GM10248 (cell line): Measurements from ENCODE around the gene MCM8.

Experiments used
- CTCF ChIA-PET: fragments of 300-600 bp; sonication (Branson Sonifier 250); formaldehyde crosslinking; extraction: SDS; loops from one replicate; lab custom pipeline; 2021; ENCODE audit warnings: antibody characterized with exemption; lab: Yijun Ruan, JAX
- POLR2A ChIA-PET: fragments of 350-650 bp; sonication (Branson Sonifier 250); formaldehyde crosslinking; extraction: SDS; loops from one replicate; lab custom pipeline; 2020; ENCODE audit warnings: antibody characterized with exemption; lab: Yijun Ruan, JAX
- DNase-seq: peaks from one replicate; pipeline ENCODE4 v3.0.0; 2012; ENCODE audit errors: extremely low spot score
- TF ChIP-seq, protein P1 (sequence below): IDR thresholded peaks from 2 replicates; pipeline ENCODE4 v1.5.1; 2012; ENCODE audit warnings: mild to moderate bottlenecking, low read depth; ENCODE audit errors: extremely low read depth, missing control alignments, control extremely low read depth

MCM8 gene

DNA sequence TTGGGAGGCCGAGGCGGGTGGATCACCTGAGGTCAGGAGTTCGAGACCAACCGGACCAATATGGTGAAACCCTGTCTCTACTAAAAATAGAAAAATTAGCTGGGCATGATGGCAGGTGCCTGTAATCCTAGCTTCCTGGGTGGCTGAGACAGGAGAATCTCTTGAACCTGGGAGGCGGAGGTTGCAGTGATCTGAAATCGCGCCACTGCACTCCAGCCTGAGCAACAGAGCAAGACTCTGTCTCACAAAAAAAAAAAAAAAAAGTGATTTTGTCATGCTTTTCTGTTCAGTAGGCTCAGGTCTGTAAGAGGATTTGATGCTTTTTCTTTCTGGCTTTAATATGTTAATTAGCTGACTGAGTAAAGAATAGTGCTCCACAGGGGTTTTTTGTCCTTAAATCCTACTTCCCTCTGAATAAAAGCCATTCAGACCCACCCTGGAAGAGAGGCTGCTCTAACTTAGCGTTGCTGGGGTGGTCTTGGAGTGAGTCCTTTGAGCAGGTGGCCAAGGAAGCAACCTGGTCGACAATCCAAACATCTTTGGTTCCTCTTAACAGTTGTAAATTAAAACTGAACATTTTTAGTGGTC lies 19.0 kb downstream of the MCM8 start:
- CTCF ChIA-PET: no interaction called here
- POLR2A ChIA-PET: no interaction called here
- no peak for DNase-seq
- TF ChIP-seq, protein P1, sequence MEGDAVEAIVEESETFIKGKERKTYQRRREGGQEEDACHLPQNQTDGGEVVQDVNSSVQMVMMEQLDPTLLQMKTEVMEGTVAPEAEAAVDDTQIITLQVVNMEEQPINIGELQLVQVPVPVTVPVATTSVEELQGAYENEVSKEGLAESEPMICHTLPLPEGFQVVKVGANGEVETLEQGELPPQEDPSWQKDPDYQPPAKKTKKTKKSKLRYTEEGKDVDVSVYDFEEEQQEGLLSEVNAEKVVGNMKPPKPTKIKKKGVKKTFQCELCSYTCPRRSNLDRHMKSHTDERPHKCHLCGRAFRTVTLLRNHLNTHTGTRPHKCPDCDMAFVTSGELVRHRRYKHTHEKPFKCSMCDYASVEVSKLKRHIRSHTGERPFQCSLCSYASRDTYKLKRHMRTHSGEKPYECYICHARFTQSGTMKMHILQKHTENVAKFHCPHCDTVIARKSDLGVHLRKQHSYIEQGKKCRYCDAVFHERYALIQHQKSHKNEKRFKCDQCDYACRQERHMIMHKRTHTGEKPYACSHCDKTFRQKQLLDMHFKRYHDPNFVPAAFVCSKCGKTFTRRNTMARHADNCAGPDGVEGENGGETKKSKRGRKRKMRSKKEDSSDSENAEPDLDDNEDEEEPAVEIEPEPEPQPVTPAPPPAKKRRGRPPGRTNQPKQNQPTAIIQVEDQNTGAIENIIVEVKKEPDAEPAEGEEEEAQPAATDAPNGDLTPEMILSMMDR: no peak

DNA sequence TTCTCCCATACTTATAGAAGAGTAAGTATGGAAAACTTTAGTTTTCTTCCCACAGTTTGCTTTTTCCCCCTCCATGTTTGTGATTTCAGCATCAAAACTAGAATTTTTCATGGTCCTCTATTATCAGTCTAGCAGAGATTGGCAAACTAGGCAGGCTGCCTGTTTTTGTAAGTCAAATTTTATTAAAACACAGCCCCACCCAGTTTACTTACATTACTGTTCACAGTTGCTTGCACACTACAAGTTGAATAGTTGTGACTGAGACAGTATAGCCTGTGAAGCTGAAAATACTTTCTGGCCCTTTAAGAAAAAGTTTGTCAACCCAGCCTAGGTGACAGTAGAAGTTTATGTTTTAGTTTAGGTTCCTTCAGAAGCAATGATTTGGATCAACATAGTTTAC lies 19.5 kb downstream of the MCM8 start:
- CTCF ChIA-PET: no interaction called here
- TF ChIP-seq, protein P1: no peak
- POLR2A ChIA-PET: no interaction called here
- no peak for DNase-seq

DNA sequence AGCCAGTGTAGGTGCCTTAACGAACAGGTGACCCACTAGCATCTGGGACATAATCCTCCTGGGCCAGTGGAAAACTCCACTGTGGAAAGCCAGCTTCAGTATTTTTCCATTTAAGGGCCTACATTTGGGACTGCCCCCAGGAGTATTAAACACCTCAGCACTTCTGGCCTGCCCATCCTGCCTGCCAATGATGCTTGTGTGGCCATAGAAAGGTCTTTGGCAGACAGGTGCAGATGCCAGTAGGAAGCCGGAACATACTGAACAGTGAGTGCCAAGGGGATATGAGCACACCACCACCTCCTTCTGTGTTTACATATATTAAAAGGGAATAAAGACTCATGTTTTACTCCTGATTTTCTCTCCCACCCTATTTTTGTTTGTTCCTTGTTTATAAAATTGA lies 19.9 kb downstream of the MCM8 start:
- ChIA-PET CTCF (no interaction called here), POLR2A (no interaction called here)
- DNase-seq: no peak
- TF ChIP-seq, protein P1: no peak

DNA sequence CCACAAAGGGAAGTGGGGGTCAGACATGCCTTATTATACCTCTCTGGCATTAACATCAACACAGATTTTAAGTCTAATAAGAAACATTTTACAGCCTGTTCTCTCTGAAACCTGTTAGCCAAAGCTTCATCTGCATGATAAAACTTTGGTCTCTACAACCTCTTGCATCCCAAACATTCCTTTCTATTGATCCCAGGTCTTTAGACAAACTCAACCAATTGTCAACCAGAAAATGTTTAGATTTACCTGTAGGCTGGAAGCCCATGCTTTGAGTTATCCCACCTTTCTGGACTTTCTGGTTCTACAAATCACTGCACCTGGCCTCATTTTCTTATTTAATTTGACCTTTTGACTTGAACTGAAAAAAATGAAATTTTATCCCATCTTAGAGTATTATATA lies 20.8 kb downstream of the MCM8 start:
- TF ChIP-seq, protein P1: no peak
- ChIA-PET CTCF (interaction anchor here (0.8 to 1.5 kb wide), 4 partner anchors 23 to 42 kb away, joined by 3 to 5 read pairs (median 3); no protein-coding TSS in a partner anchor), POLR2A (no interaction called here)
- DNase-seq: no peak

DNA sequence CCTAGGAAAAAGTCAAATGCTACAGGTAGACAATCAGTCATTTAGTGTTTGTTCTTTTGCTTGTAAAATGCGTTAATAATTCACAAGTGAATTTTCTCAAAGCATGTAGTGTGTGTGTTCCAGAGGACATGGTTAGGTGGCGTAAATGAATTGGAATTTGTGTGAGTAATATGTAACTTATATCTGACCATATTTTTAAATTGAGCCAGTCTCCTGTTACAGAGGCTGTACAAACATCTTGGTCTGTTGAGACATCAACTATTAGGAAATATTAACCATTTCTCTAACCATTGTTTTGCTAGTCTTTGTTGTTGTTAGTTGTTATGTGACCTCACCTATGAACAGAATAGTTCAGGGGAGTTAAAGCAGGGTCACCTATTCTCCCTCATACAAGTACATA lies 22.7 kb downstream of the MCM8 start:
- DNase-seq: no peak
- ChIA-PET POLR2A (no interaction called here), CTCF (interaction anchor here (0.9 kb wide), 2 partner anchors 17 to 19 kb away, joined by 4 read pairs; no protein-coding TSS in a partner anchor)
- TF ChIP-seq, protein P1: no peak

DNA sequence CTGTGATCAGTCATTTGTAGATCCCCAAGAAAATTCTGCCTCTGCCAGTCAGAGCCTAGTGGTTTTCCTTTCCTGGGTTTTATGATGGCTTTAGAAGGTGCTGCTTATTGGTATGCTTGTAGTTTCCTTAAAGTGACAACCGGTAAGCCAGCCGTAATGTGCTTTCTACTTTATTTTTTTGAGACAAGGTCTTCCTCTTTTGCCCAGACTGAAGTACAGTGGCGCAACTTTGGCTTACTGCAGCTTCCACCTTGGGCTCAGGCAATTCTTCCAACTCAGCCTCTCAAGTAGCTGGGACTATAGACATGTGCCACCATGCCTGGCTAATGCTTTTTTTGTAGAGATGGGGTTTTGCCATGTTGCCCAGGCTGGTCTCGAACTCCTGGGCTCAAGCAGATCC lies 23.5 kb downstream of the MCM8 start:
- CTCF ChIA-PET: interaction anchor here (1.6 kb wide), 1 partner anchor 9 kb away, joined by 4 read pairs; no protein-coding TSS in a partner anchor
- TF ChIP-seq, protein P1: no peak
- no peak for DNase-seq
- POLR2A ChIA-PET: no interaction called here
